Measurements from ENCODE around the gene LRRTM4.

Gene LRRTM4

GRCh38 chr2:76958749-76959148 lies 563.4 kb downstream of the LRRTM4 start:
- H3K36me3 Mint-ChIP-seq (ENCODE audit: low read depth) = no peaks in the 10 kb centered on the region

GRCh38 chr2:76953733-76954347 lies 568.3 kb downstream of the LRRTM4 start:
- Mint-ChIP-seq H3K27ac (no peak overlapping the region), H3K4me3 (no peak overlapping the region), H3K4me1 (ENCODE audit: low read depth) (no peaks in the 10 kb centered on the region), H3K9me3 (peaks cover 3% of the 10 kb centered on the region), H3K36me3 (ENCODE audit: low read depth) (no peaks in the 10 kb centered on the region), H3K27me3 (no peaks in the 10 kb centered on the region)

More at GRCh38 chr2:76958749-76959148, 563.4 kb downstream of the LRRTM4 start:
- no peaks in the 10 kb centered on the region for H3K9me3 Mint-ChIP-seq
- no peak overlapping the region for H3K4me3 Mint-ChIP-seq
- no peaks in the 10 kb centered on the region for H3K27me3 Mint-ChIP-seq
- no peaks in the 10 kb centered on the region for H3K4me1 Mint-ChIP-seq (ENCODE audit: low read depth)
- no peak overlapping the region for H3K27ac Mint-ChIP-seq

- no peaks in the 10 kb centered on the region for H3K4me1 Mint-ChIP-seq (ENCODE audit: low read depth)
- H3K36me3 Mint-ChIP-seq (ENCODE audit: low read depth) = no peaks in the 10 kb centered on the region
- no peak overlapping the region for H3K27ac Mint-ChIP-seq
- peaks cover 15% of the 10 kb centered on the region for H3K9me3 Mint-ChIP-seq
- no peaks in the 10 kb centered on the region for H3K27me3 Mint-ChIP-seq
- no peak overlapping the region for H3K4me3 Mint-ChIP-seq
These were observed 575.5 kb downstream of the LRRTM4 start for GRCh38 chr2:76946631-76947145.

- Mint-ChIP-seq H3K36me3 (ENCODE audit: low read depth) (no peaks in the 10 kb centered on the region), H3K27ac (no peak overlapping the region), H3K4me1 (ENCODE audit: low read depth) (no peaks in the 10 kb centered on the region), H3K9me3 (peaks cover 15% of the 10 kb centered on the region), H3K4me3 (no peak overlapping the region), H3K27me3 (no peaks in the 10 kb centered on the region)
These were observed 581.6 kb downstream of the LRRTM4 start for GRCh38 chr2:76940559-76940958.

- no peak overlapping the region for H3K27ac Mint-ChIP-seq
- no peaks in the 10 kb centered on the region for H3K27me3 Mint-ChIP-seq
- peaks cover 3% of the 10 kb centered on the region for H3K9me3 Mint-ChIP-seq
- H3K36me3 Mint-ChIP-seq (ENCODE audit: low read depth) = no peaks in the 10 kb centered on the region
- H3K4me3 Mint-ChIP-seq = no peak overlapping the region
- no peaks in the 10 kb centered on the region for H3K4me1 Mint-ChIP-seq (ENCODE audit: low read depth)
These were observed 584.0 kb downstream of the LRRTM4 start for GRCh38 chr2:76938153-76938552.

- peaks cover 8% of the 10 kb centered on the region for H3K9me3 Mint-ChIP-seq
These were observed 589.6 kb downstream of the LRRTM4 start for GRCh38 chr2:76932550-76932949.

GRCh38 chr2:76930056-76930744 lies 592.0 kb downstream of the LRRTM4 start:
- Mint-ChIP-seq H3K4me1 (ENCODE audit: low read depth) (no peaks in the 10 kb centered on the region), H3K27ac (no peak overlapping the region), H3K27me3 (no peaks in the 10 kb centered on the region), H3K36me3 (ENCODE audit: low read depth) (no peaks in the 10 kb centered on the region), H3K9me3 (peaks cover 4% of the 10 kb centered on the region), H3K4me3 (no peak overlapping the region)

More at GRCh38 chr2:76932550-76932949, 589.6 kb downstream of the LRRTM4 start:
- H3K36me3 Mint-ChIP-seq (ENCODE audit: low read depth) = no peaks in the 10 kb centered on the region
- no peak overlapping the region for H3K27ac Mint-ChIP-seq
- no peak overlapping the region for H3K4me3 Mint-ChIP-seq
- H3K27me3 Mint-ChIP-seq = no peaks in the 10 kb centered on the region
- H3K4me1 Mint-ChIP-seq (ENCODE audit: low read depth) = no peaks in the 10 kb centered on the region

- H3K4me3 Mint-ChIP-seq = no peak overlapping the region
- peaks cover 10% of the 10 kb centered on the region for H3K9me3 Mint-ChIP-seq
- H3K4me1 Mint-ChIP-seq (ENCODE audit: low read depth) = no peaks in the 10 kb centered on the region
- no peak overlapping the region for H3K27ac Mint-ChIP-seq
- no peaks in the 10 kb centered on the region for H3K27me3 Mint-ChIP-seq
- H3K36me3 Mint-ChIP-seq (ENCODE audit: low read depth) = no peaks in the 10 kb centered on the region
These were observed 594.1 kb downstream of the LRRTM4 start for GRCh38 chr2:76928026-76928425.

GRCh38 chr2:76921006-76921405 lies 601.2 kb downstream of the LRRTM4 start:
- H3K4me1 Mint-ChIP-seq (ENCODE audit: low read depth) = no peaks in the 10 kb centered on the region
- H3K4me3 Mint-ChIP-seq = no peak overlapping the region
- no peak overlapping the region for H3K27ac Mint-ChIP-seq
- no peaks in the 10 kb centered on the region for H3K27me3 Mint-ChIP-seq
- H3K36me3 Mint-ChIP-seq (ENCODE audit: low read depth) = no peaks in the 10 kb centered on the region
- peaks cover 16% of the 10 kb centered on the region for H3K9me3 Mint-ChIP-seq

GRCh38 chr2:76895469-76895868 lies 626.7 kb downstream of the LRRTM4 start:
- Mint-ChIP-seq H3K4me3 (no peak overlapping the region), H3K36me3 (ENCODE audit: low read depth) (no peaks in the 10 kb centered on the region), H3K27ac (no peak overlapping the region), H3K27me3 (no peaks in the 10 kb centered on the region), H3K9me3 (peaks cover 15% of the 10 kb centered on the region), H3K4me1 (ENCODE audit: low read depth) (no peaks in the 10 kb centered on the region)

GRCh38 chr2:76870581-76870980 lies 651.6 kb downstream of the LRRTM4 start:
- Mint-ChIP-seq H3K36me3 (ENCODE audit: low read depth) (no peaks in the 10 kb centered on the region), H3K27me3 (no peaks in the 10 kb centered on the region), H3K4me3 (no peak overlapping the region), H3K27ac (no peak overlapping the region), H3K9me3 (peaks cover 12% of the 10 kb centered on the region), H3K4me1 (ENCODE audit: low read depth) (no peaks in the 10 kb centered on the region)

- no peaks in the 10 kb centered on the region for H3K36me3 Mint-ChIP-seq (ENCODE audit: low read depth)
- peaks cover 12% of the 10 kb centered on the region for H3K9me3 Mint-ChIP-seq
- no peak overlapping the region for H3K27ac Mint-ChIP-seq
- H3K4me3 Mint-ChIP-seq = no peak overlapping the region
- no peaks in the 10 kb centered on the region for H3K4me1 Mint-ChIP-seq (ENCODE audit: low read depth)
- no peaks in the 10 kb centered on the region for H3K27me3 Mint-ChIP-seq
These were observed 652.2 kb downstream of the LRRTM4 start for GRCh38 chr2:76870011-76870410.

- no peaks in the 10 kb centered on the region for H3K4me1 Mint-ChIP-seq (ENCODE audit: low read depth)
These were observed 654.3 kb downstream of the LRRTM4 start for GRCh38 chr2:76867854-76868253.

GRCh38 chr2:76866464-76866863 lies 655.7 kb downstream of the LRRTM4 start:
- peaks cover 11% of the 10 kb centered on the region for H3K9me3 Mint-ChIP-seq
- H3K27me3 Mint-ChIP-seq = no peaks in the 10 kb centered on the region
- no peak overlapping the region for H3K4me3 Mint-ChIP-seq
- H3K4me1 Mint-ChIP-seq (ENCODE audit: low read depth) = no peaks in the 10 kb centered on the region
- H3K27ac Mint-ChIP-seq = no peak overlapping the region
- H3K36me3 Mint-ChIP-seq (ENCODE audit: low read depth) = no peaks in the 10 kb centered on the region

More at GRCh38 chr2:76867854-76868253, 654.3 kb downstream of the LRRTM4 start:
- no peaks in the 10 kb centered on the region for H3K36me3 Mint-ChIP-seq (ENCODE audit: low read depth)
- H3K27me3 Mint-ChIP-seq = no peaks in the 10 kb centered on the region
- H3K27ac Mint-ChIP-seq = no peak overlapping the region
- H3K9me3 Mint-ChIP-seq = peaks cover 12% of the 10 kb centered on the region
- H3K4me3 Mint-ChIP-seq = no peak overlapping the region

GRCh38 chr2:76862901-76863300 lies 659.3 kb downstream of the LRRTM4 start:
- H3K27ac Mint-ChIP-seq = no peak overlapping the region

More at GRCh38 chr2:76862901-76863300, 659.3 kb downstream of the LRRTM4 start:
- Mint-ChIP-seq H3K36me3 (ENCODE audit: low read depth) (no peaks in the 10 kb centered on the region), H3K4me1 (ENCODE audit: low read depth) (no peaks in the 10 kb centered on the region), H3K27me3 (no peaks in the 10 kb centered on the region), H3K4me3 (no peak overlapping the region), H3K9me3 (peaks cover 12% of the 10 kb centered on the region)
